Activated T-cell treated with anti-CD3 and anti-CD28 coated beads, Interleukin-2, amount 50 U/mL, for 24 hours (primary cell): ENCODE measurements around the gene SPAG9.

Experiments used
- DNase-seq: peaks from one replicate; pipeline ENCODE4 v3.0.0-alpha.2; 2020
- H3K27ac Mint-ChIP-seq: 2 replicates; pipeline ENCODE4 v1.8.0; 2020; ENCODE audit warnings: mild to moderate bottlenecking, mixed read lengths
- H3K27me3 Mint-ChIP-seq: 2 replicates; pipeline ENCODE4 v1.8.0; 2020; ENCODE audit warnings: mixed read lengths
- H3K36me3 Mint-ChIP-seq: 2 replicates; pipeline ENCODE4 v1.8.0; 2020; ENCODE audit warnings: low read depth, mixed read lengths
- H3K4me1 Mint-ChIP-seq: 2 replicates; pipeline ENCODE4 v1.8.0; 2020; ENCODE audit warnings: low read depth, mixed read lengths
- H3K4me3 Mint-ChIP-seq: 2 replicates; pipeline ENCODE4 v1.8.0; 2020; ENCODE audit warnings: mild to moderate bottlenecking, moderate library complexity, mixed read lengths
- H3K9me3 Mint-ChIP-seq: 2 replicates; pipeline ENCODE4 v1.8.0; 2020; ENCODE audit warnings: mixed read lengths

Gene SPAG9

GRCh38 chr17:50957600-50958575, 162.8 kb downstream of the SPAG9 start:
- H3K9me3 Mint-ChIP-seq = no peaks in the 10 kb centered on the region
- H3K4me3 Mint-ChIP-seq = no peak overlapping the region
- peaks cover 12% of the 10 kb centered on the region for H3K36me3 Mint-ChIP-seq
- DNase-seq = no peak
- peaks cover 6% of the 10 kb centered on the region for H3K4me1 Mint-ChIP-seq
- H3K27me3 Mint-ChIP-seq = no peaks in the 10 kb centered on the region
- H3K27ac Mint-ChIP-seq = peak overlapping the region; percentile 18

DNA sequence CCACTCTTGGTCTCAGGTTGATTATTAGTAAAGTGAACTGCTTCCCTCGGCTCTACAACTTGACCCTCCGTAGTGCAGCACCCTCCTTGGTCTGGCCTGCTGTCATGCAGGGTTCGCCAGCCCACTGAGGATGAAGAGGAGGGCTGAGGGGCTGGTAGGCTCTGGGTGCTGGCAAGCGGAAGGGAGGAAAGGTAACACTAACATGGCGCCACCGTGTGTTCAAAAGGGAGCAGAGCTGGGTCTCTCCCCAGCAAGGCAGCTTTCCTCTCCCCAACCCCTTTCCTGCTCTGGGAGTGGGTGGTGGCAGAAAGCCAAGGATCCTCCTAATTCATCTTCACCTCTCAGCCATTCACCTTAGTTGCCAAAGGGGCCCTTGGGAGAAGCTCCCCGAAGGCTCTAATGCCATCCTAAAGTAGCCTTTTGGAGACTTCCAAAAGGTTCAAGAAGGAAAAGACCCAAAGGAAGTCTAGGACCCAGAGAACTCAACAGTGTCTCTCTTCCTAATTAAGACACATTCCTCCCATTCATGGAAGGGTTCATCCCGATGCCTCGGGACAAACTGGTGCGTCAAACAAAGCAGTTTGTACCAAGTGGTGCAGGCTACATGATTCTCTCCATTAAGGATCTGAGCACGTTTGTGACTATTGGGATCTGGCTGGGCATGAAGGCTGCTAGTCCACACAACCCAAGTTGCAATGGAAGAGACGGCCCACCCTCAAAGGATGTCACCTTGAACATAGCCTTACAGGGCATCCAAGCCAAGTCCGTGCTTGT, 163.7 kb downstream of the SPAG9 start:
- Mint-ChIP-seq H3K4me3 (no peak overlapping the region), H3K27me3 (no peaks in the 10 kb centered on the region), H3K27ac (peak overlapping the region; percentile 55), H3K4me1 (peaks cover 6% of the 10 kb centered on the region), H3K36me3 (peaks cover 9% of the 10 kb centered on the region), H3K9me3 (no peaks in the 10 kb centered on the region)
- peak; percentile 75 for DNase-seq

DNA sequence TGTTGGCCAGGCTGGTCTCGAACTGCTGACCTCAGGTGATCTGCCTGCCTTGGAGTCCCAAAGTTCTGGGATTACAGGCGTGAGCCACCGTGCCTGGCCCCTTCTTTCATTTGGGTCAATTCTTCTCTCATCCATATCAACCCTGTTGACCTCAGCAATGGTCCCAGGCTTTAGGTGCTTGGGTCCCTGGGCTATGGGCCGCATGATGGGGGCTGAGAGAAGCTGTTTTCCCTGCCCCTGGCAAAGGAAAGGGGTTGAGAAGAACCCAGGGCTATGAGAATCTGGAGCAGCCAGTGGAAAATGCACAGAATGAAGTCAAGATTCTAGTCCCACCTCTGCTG, 164.3 kb downstream of the SPAG9 start:
- no peak for DNase-seq
- Mint-ChIP-seq H3K36me3 (peaks cover 6% of the 10 kb centered on the region), H3K27ac (no peak overlapping the region), H3K9me3 (no peaks in the 10 kb centered on the region), H3K27me3 (no peaks in the 10 kb centered on the region), H3K4me1 (peaks cover 6% of the 10 kb centered on the region), H3K4me3 (no peak overlapping the region)

DNA sequence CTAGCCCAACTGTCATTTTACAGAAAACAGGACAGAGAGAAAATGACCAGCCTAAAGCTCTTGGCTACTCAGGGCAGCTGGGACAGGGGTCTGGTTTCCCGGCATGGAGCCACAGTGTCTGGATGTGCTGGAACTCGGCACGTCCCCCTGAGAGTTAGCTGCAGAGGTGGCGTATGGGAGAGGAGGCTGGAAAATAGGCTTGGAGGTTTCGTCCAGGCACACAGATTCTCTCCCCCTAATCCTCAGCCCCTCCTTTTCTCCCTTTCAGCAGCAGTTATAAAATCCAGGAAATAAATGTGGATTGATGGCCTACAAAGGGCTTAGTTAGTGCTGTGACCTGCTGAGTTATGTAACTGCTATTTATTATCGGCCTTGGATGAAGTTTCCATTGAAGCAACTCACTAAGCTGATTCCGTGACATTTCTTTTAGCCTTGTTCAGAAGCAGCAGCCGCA, 165.0 kb downstream of the SPAG9 start:
- H3K4me3 Mint-ChIP-seq = no peak overlapping the region

GRCh38 chr17:50955160-50955559, 165.5 kb downstream of the SPAG9 start:
- peaks cover 4% of the 10 kb centered on the region for H3K36me3 Mint-ChIP-seq
- no peak overlapping the region for H3K27ac Mint-ChIP-seq
- H3K9me3 Mint-ChIP-seq = no peaks in the 10 kb centered on the region
- no peaks in the 10 kb centered on the region for H3K27me3 Mint-ChIP-seq
- no peak for DNase-seq
- peaks cover 13% of the 10 kb centered on the region for H3K4me1 Mint-ChIP-seq
- no peak overlapping the region for H3K4me3 Mint-ChIP-seq

More for the DNA sequence above, 165.0 kb downstream of the SPAG9 start:
- Mint-ChIP-seq H3K4me1 (peaks cover 8% of the 10 kb centered on the region), H3K9me3 (no peaks in the 10 kb centered on the region), H3K27me3 (no peaks in the 10 kb centered on the region), H3K36me3 (peaks cover 6% of the 10 kb centered on the region), H3K27ac (no peak overlapping the region)
- no peak for DNase-seq

GRCh38 chr17:50954641-50955121, 166.0 kb downstream of the SPAG9 start:
- Mint-ChIP-seq H3K4me1 (peaks cover 17% of the 10 kb centered on the region), H3K36me3 (peaks cover 2% of the 10 kb centered on the region), H3K27me3 (no peaks in the 10 kb centered on the region), H3K27ac (no peak overlapping the region), H3K9me3 (no peaks in the 10 kb centered on the region), H3K4me3 (no peak overlapping the region)
- no peak for DNase-seq

DNA sequence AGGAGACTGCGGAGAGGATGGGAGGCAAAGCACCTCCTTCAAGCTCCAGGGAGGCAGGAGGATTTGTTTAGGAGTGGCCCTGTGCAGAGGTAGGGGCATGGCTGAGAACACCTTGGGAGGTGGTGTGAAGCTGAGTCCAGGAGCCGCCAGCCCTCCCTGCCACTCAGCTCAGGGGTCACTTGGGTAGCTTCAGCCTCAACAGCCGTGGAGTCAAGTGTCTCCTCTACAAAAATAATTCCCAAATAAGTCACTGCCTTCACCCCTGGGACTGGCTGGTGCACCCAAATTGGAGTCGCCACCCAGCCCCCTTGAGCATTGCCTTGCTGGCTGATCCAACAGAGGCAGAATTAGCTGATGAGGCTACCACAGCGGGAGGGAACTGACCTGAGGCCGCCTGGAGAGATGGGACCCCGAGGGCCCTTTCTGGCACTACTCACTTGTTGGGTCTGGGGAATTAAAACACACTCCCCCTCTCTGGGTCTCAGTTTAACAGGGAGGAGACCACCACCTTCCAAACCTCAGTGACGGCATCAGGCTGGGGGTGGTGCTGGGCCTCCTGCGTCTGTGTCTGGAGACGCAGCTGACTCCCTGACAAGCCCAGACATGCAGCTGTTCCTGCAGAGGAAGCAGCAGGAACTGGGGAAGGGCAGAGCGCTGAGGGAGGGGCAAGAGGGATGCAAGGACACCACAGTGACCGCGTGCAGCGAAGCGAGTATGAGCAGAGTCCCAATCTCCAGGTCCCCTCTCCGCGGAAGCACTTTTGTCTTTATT, 166.7 kb downstream of the SPAG9 start:
- no peak for DNase-seq
- no peaks in the 10 kb centered on the region for H3K9me3 Mint-ChIP-seq
- H3K27me3 Mint-ChIP-seq = no peaks in the 10 kb centered on the region
- peaks cover 2% of the 10 kb centered on the region for H3K36me3 Mint-ChIP-seq
- peaks cover 17% of the 10 kb centered on the region for H3K4me1 Mint-ChIP-seq
- no peak overlapping the region for H3K27ac Mint-ChIP-seq
- no peak overlapping the region for H3K4me3 Mint-ChIP-seq

DNA sequence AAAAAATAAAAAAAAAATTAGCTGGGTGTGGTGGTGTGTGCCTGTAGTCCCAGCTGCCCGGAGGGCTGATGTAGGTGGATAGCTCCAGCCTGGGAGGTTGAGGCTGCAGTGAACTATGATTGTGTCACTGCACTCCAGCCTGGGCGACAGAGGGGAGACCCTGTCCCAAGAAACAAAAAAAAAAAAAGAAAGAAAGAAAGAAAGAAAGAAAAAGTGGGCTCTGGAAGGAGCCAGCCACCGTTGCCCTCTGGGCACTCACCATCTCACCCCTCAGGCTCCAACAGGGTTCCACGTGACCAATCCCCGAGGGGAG, 167.2 kb downstream of the SPAG9 start:
- H3K27ac Mint-ChIP-seq = no peak overlapping the region

DNA sequence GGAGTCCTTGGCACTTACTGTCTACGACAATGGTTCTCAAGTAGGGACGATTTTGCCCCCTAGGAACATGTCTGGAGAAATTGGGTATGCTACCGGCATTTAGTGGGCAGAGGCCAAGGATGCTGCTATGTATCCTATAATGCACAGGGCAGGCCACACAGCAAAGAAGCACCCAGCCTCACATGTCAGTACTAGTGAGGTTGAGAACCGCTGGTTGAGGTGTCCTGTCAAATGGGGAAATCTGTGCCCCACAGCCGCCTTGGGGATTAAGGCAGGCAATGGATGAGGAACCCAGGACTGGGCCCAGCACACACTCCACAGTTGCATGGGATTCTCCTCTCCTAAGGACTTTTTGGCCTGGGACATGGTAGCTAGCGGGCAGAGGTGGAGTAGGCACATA, 167.8 kb downstream of the SPAG9 start:
- Mint-ChIP-seq H3K4me1 (peaks cover 19% of the 10 kb centered on the region), H3K36me3 (no peaks in the 10 kb centered on the region), H3K9me3 (no peaks in the 10 kb centered on the region), H3K4me3 (no peak overlapping the region), H3K27ac (no peak overlapping the region), H3K27me3 (no peaks in the 10 kb centered on the region)
- no peak for DNase-seq

More for the DNA sequence above, 167.2 kb downstream of the SPAG9 start:
- DNase-seq = no peak
- H3K4me1 Mint-ChIP-seq = peaks cover 17% of the 10 kb centered on the region
- no peak overlapping the region for H3K4me3 Mint-ChIP-seq
- no peaks in the 10 kb centered on the region for H3K36me3 Mint-ChIP-seq
- no peaks in the 10 kb centered on the region for H3K27me3 Mint-ChIP-seq
- H3K9me3 Mint-ChIP-seq = no peaks in the 10 kb centered on the region

DNA sequence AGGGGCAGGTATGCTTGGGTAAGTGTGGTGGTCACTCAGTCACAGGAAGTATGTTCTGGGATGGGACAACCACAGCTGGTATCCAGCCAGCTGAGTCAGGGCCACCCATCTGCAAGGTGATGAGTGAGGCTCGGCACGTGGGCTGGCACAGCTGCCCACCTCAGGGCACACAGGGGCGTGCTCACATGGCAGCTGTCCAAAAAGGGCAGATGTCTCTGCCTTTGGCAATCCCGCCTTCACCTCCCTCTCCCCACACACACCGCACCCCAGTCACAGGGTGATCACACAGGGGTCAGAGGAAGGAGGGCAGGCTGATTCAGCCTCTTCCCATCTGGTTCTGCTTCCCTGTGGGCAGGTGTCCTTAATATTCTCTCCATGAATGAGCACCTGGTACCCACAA, 168.7 kb downstream of the SPAG9 start:
- Mint-ChIP-seq H3K27me3 (no peaks in the 10 kb centered on the region), H3K36me3 (no peaks in the 10 kb centered on the region), H3K4me3 (no peak overlapping the region), H3K9me3 (no peaks in the 10 kb centered on the region), H3K27ac (no peak overlapping the region), H3K4me1 (peaks cover 20% of the 10 kb centered on the region)
- no peak for DNase-seq

DNA sequence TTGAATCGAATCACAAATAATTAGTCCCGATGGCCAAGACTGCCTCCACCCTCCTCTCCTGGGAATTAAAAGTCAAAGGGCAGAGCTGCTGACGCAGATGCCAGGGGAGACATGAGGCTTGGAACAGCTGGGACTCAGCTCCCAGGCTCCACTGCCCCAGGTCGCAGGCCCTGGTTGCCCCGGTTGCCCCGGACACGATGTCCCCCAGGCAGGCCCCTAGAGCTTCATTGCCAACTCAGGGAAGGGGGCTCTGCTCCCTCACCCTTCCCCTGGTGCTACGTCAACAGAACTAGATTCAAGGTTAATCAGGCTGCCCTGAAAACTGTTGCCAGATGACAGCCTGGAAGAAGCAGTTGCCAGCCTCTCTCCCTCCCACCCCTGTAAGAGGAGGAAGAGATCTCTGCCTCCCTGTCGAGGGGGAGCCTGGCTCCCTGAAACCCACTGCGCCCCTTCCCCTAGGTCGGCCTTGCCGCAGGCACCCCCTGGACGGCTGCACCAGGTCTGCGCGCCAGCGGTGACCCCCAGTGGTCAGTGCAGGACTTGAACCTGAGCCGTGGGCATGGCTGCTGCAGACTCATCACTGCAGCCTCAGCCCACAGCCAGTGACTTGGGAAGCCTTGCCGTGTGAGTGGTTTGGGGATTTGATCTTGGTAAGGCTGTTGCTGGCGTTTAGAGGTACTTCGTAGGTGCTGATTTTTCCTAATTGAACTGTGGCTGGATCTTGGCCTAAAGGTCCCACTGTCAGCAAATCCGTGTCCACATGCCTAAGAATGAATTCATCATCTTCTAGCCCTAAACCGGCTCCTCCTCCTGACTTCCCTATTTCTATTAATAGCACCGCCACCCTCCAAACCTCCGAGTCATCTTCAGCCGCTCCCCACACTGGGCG, 170.4 kb downstream of the SPAG9 start:
- no peaks in the 10 kb centered on the region for H3K27me3 Mint-ChIP-seq
- peak overlapping the region; percentile 11 for H3K27ac Mint-ChIP-seq
- H3K4me3 Mint-ChIP-seq = no peak overlapping the region
- H3K36me3 Mint-ChIP-seq = no peaks in the 10 kb centered on the region
- H3K4me1 Mint-ChIP-seq = peaks cover 21% of the 10 kb centered on the region
- DNase-seq = peak; percentile 70
- H3K9me3 Mint-ChIP-seq = no peaks in the 10 kb centered on the region

DNA sequence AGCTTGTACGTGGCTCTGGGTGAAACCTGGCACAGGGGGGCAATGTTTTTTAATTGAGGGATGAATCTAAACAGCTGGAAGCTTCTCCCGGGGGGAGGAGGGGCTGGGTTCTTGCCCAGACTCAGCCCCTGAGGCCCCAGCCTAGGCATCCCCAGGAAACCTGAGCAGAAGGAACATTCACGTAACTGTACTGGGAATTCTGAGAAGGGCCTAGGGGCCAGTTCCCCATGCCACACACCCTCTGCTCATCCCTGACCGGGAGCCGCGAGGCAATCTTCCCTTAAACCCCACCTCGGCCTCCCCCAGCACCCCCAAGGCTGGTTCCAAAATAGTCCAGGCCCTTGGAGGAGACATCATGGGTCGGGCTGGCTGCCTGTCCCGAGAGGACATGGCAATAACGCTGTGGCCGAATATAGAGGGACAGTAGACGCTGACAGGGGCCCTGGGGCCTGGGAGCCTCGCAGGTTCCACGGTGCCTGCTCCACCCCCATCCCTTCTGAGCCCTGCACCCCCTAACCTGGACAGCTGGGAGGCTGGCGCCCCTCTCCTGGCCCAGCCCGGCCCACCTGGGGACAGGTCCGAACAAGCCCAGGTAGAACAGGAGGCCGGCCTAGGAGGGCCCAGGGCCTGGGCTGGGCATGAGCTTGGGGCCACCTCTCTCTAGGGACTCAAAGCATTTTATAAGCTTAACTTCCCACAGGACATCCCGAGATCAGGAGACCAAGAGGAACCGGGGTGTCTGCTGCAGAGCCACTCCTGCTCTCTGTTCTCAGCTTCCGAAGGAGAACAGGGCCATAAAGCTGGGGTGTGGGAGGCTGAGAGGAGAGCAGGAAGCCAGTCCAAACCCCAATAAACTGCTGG, 171.3 kb downstream of the SPAG9 start:
- peaks cover 21% of the 10 kb centered on the region for H3K4me1 Mint-ChIP-seq
- no peak for DNase-seq
- no peak overlapping the region for H3K4me3 Mint-ChIP-seq
- no peaks in the 10 kb centered on the region for H3K36me3 Mint-ChIP-seq
- H3K27me3 Mint-ChIP-seq = no peaks in the 10 kb centered on the region
- H3K9me3 Mint-ChIP-seq = no peaks in the 10 kb centered on the region
- H3K27ac Mint-ChIP-seq = peak overlapping the region; percentile 11

- no peak for DNase-seq
- H3K27me3 Mint-ChIP-seq = no peaks in the 10 kb centered on the region
- no peak overlapping the region for H3K4me3 Mint-ChIP-seq
- H3K27ac Mint-ChIP-seq = no peak overlapping the region
- peaks cover 24% of the 10 kb centered on the region for H3K4me1 Mint-ChIP-seq
- H3K9me3 Mint-ChIP-seq = no peaks in the 10 kb centered on the region
- no peaks in the 10 kb centered on the region for H3K36me3 Mint-ChIP-seq
Measured at GRCh38 chr17:50948711-50949110, 172.0 kb downstream of the SPAG9 start.
